ENCODE results near the gene TEX14.

- no peak for TF ChIP-seq PBX3 (IDR thresholded peaks at IDR 0.05)
- TF ChIP-seq, protein P1, sequence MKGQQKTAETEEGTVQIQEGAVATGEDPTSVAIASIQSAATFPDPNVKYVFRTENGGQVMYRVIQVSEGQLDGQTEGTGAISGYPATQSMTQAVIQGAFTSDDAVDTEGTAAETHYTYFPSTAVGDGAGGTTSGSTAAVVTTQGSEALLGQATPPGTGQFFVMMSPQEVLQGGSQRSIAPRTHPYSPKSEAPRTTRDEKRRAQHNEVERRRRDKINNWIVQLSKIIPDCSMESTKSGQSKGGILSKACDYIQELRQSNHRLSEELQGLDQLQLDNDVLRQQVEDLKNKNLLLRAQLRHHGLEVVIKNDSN (IDR thresholded peaks at IDR 0.05; ENCODE audit: borderline replicate concordance, low read depth), result no peak
- TF ChIP-seq CHD2 (IDR thresholded peaks at IDR 0.05; ENCODE audit: low read length, partially characterized antibody), result no peak
- TF ChIP-seq SMC3 (IDR thresholded peaks at IDR 0.05; ENCODE audit: low read depth, low read length), result no peak
Measured at GRCh38 chr17:58580671-58581070, 111.2 kb downstream of the TEX14 start.

Measured in SK-N-SH (cell line).